GM23338 (cell line): ENCODE measurements around the gene GNA12. TPM values are rescaled to one million over a fixed set of nuclear protein-coding genes. Genes with fewer than 3 reads are reported as not detected.

Experiments
- ATAC-seq: fragments of 200-7000 bp; cut with Tn5 transposase; 3 replicates; pipeline ENCODE4 v1.9.1; 2020
- DNase-seq: peaks from one replicate; pipeline ENCODE4 v3.0.0-alpha.2; 2015; ENCODE audit warnings: low spot score
- H2AFZ ChIP-seq: fragments of 200-600 bp; sonication (generic); 2 replicates; pipeline ENCODE4 v1.8.0; 2016; ENCODE audit warnings: antibody characterized with exemption, mild to moderate bottlenecking, moderate library complexity
- H3F3A ChIP-seq: fragments of 200-600 bp; sonication (generic); replicated peaks from 2 replicates; pipeline ENCODE4 v1.8.0; 2017; ENCODE audit warnings: antibody characterized with exemption, mixed run types, low read depth
- H3K27ac ChIP-seq: fragments of 200-600 bp; sonication (generic); 2 replicates; pipeline ENCODE4 v1.6.1; 2016; ENCODE audit warnings: low read depth
- H3K27me3 ChIP-seq: fragments of 200-600 bp; sonication (generic); 2 replicates; pipeline ENCODE4 v1.8.0; 2016; ENCODE audit warnings: mild to moderate bottlenecking, mixed run types, moderate library complexity; ENCODE audit not compliant: insufficient read depth
- H3K36me3 ChIP-seq: fragments of 200-600 bp; sonication (generic); 2 replicates; pipeline ENCODE4 v1.8.0; 2016; ENCODE audit warnings: mild to moderate bottlenecking; ENCODE audit not compliant: insufficient read depth
- H3K4me1 ChIP-seq: fragments of 200-600 bp; sonication (generic); 2 replicates; pipeline ENCODE4 v1.8.0; 2016; ENCODE audit warnings: mild to moderate bottlenecking, moderate library complexity; ENCODE audit not compliant: insufficient read depth
- H3K4me2 ChIP-seq: fragments of 200-600 bp; sonication (generic); 2 replicates; pipeline ENCODE4 v1.7.1; 2017; ENCODE audit warnings: mixed run types
- H3K4me3 ChIP-seq: fragments of 200-600 bp; sonication (generic); 2 replicates; pipeline ENCODE4 v1.6.1; 2016; ENCODE audit warnings: mixed run types
- H3K79me2 ChIP-seq: fragments of 200-600 bp; sonication (generic); replicated peaks from 2 replicates; pipeline ENCODE4 v1.8.0; 2017; ENCODE audit warnings: mild to moderate bottlenecking; ENCODE audit not compliant: insufficient read depth
- H3K9me2 ChIP-seq: fragments of 200-600 bp; sonication (generic); 2 replicates; pipeline ENCODE4 v1.8.0; 2017; ENCODE audit not compliant: insufficient read depth
- H4K20me1 ChIP-seq: fragments of 200-600 bp; sonication (generic); replicated peaks from 2 replicates; pipeline ENCODE4 v1.8.0; 2017; ENCODE audit warnings: mild to moderate bottlenecking; ENCODE audit not compliant: insufficient read depth
- H3K27ac Mint-ChIP-seq: 2 replicates; pipeline ENCODE4 v1.8.0; 2020; ENCODE audit warnings: inconsistent platforms, mild to moderate bottlenecking, moderate library complexity, mixed read lengths
- H3K27me3 Mint-ChIP-seq: 3 replicates; pipeline ENCODE4 v1.8.0; 2022; ENCODE audit warnings: low read depth, mild to moderate bottlenecking, moderate library complexity, mixed read lengths, inconsistent platforms; ENCODE audit not compliant: insufficient read depth, poor library complexity
- H3K36me3 Mint-ChIP-seq: 3 replicates; pipeline ENCODE4 v1.8.0; 2021; ENCODE audit warnings: low read depth, mild to moderate bottlenecking, inconsistent platforms, moderate library complexity, mixed read lengths
- H3K4me1 Mint-ChIP-seq: 3 replicates; pipeline ENCODE4 v1.8.0; 2020; ENCODE audit warnings: mild to moderate bottlenecking, inconsistent platforms, mixed read lengths
- H3K4me3 Mint-ChIP-seq: 3 replicates; pipeline ENCODE4 v1.8.0; 2021; ENCODE audit warnings: moderate library complexity, mild to moderate bottlenecking, inconsistent platforms, mixed read lengths
- H3K9me3 Mint-ChIP-seq: 3 replicates; pipeline ENCODE4 v1.8.0; 2020; ENCODE audit warnings: moderate library complexity, mild to moderate bottlenecking, inconsistent platforms, mixed read lengths
- CREB1 ChIP-seq: fragments of 250-450 bp; sonication (Bioruptor Pico); IDR thresholded peaks from 2 replicates; pipeline ENCODE4 v1.5.0; 2020; ENCODE audit warnings: low read depth, mild to moderate bottlenecking, moderate library complexity
- CTCF ChIP-seq, 2 experiments: fragments of 200-600 bp in 1 of 2; sonication (generic) in 1 of 2; conservative IDR thresholded peaks; 2 replicates each; pipeline versions ENCODE4 v1.5.1 to v1.6.1; 2016 to 2017; ENCODE audit warnings: antibody characterized with exemption in 2 of 2, low read depth in 2 of 2, mild to moderate bottlenecking in 2 of 2, moderate library complexity in 1 of 2
- ETS1 ChIP-seq: IDR thresholded peaks from 2 replicates; pipeline ENCODE4 v1.6.1; 2016; ENCODE audit warnings: antibody characterized with exemption
- EZH2 ChIP-seq: fragments of 200-600 bp; sonication (generic); IDR thresholded peaks from one replicate; pipeline ENCODE4 v1.8.0; 2017; ENCODE audit warnings: antibody characterized with exemption, mild to moderate bottlenecking, low read depth; ENCODE audit not compliant: unreplicated experiment
- EZH2phosphoT487 ChIP-seq: fragments of 200-600 bp; sonication (generic); IDR thresholded peaks from one replicate; pipeline ENCODE4 v1.8.1; 2018; ENCODE audit warnings: antibody characterized with exemption; ENCODE audit not compliant: unreplicated experiment
- JUNB ChIP-seq: IDR thresholded peaks from one replicate; pipeline ENCODE4 v1.6.1; 2016; ENCODE audit warnings: antibody characterized with exemption; ENCODE audit not compliant: unreplicated experiment
- NANOG ChIP-seq: IDR thresholded peaks from 2 replicates; pipeline ENCODE4 v1.6.1; 2016; ENCODE audit warnings: antibody characterized with exemption, borderline replicate concordance
- POLR2AphosphoS5 ChIP-seq: IDR thresholded peaks from 2 replicates; pipeline ENCODE4 v1.6.1; 2016; ENCODE audit warnings: antibody characterized with exemption, low read depth
- REST ChIP-seq: IDR thresholded peaks from one replicate; pipeline ENCODE4 v1.6.1; 2018; ENCODE audit warnings: antibody characterized with exemption; ENCODE audit not compliant: unreplicated experiment
- STAT1 ChIP-seq: IDR thresholded peaks from one replicate; pipeline ENCODE4 v1.6.1; 2016; ENCODE audit warnings: antibody characterized with exemption; ENCODE audit not compliant: unreplicated experiment
- ZNF114 ChIP-seq: fragments of 250-450 bp; sonication (Bioruptor Pico); IDR thresholded peaks from 2 replicates; pipeline ENCODE4 v1.5.0; 2020; ENCODE audit warnings: mild to moderate bottlenecking, moderate library complexity
- ZNF331 ChIP-seq: fragments of 250-450 bp; sonication (Bioruptor Pico); IDR thresholded peaks from 2 replicates; pipeline ENCODE4 v1.5.0; 2020; ENCODE audit warnings: low read depth, mild to moderate bottlenecking, moderate library complexity
- ZNF462 ChIP-seq: fragments of 250-450 bp; sonication (Bioruptor Pico); IDR thresholded peaks from 2 replicates; pipeline ENCODE4 v1.5.0; 2020; ENCODE audit warnings: mild to moderate bottlenecking, moderate library complexity
- polyA plus RNA-seq: library from polyadenylated mRNA; unstranded; fragments of >200 nt; fragmentation: Nextera tagmentation; extraction: Ambion mirVana; gene quantifications from 2 replicates; pipeline ENCODE4 v1.2.1, GENCODE V29; 2016
- total RNA-seq: library from RNA; depleted of rRNA; stranded (reverse); fragments of >200 nt; shearing (Covaris generic); gene quantifications from 2 replicates; pipeline ENCODE4 v1.2.3, GENCODE V29; 2014

Gene GNA12
- total and polyA plus RNA-seq, 2 experiments from 2014 or later, result 24.0 to 87.7 TPM

- Histone ChIP-seq H3K9me2 (no peaks in the 10 kb centered on the region), H3K27ac (0 out of 2 replicates have a peak overlapping the region, but pooled peaks have one; percentile 4), H4K20me1 (peaks cover 3% of the 10 kb centered on the region; the same call in 1 of the 2 replicates), H3K4me2 (no peak overlapping the region), H3K79me2 (peaks cover 100% of the 10 kb centered on the region), H2AFZ (no peak overlapping the region), H3K27me3 (no peaks in the 10 kb centered on the region), H3F3A (0 out of 2 replicates have a peak, but pooled peaks cover 5% of the 10 kb centered on the region), H3K4me1 (peaks cover 64% of the 10 kb centered on the region), H3K4me3 (no peak overlapping the region), H3K36me3 (no peaks in the 10 kb centered on the region)
- Mint-ChIP-seq H3K27me3 (peaks cover 5% of the 10 kb centered on the region), H3K4me3 (no peak overlapping the region), H3K36me3 (peaks cover 18% of the 10 kb centered on the region; the same call in 2 of the 3 replicates), H3K9me3 (no peaks in the 10 kb centered on the region), H3K27ac (peak overlapping the region; percentile 54; the same call in 1 of the 2 replicates), H3K4me1 (peaks cover 77% of the 10 kb centered on the region)
- TF ChIP-seq POLR2AphosphoS5 (no peak), ZNF114 (no peak), STAT1 (no peak), EZH2phosphoT487 (no peak), NANOG (no peak), JUNB (no peak), ZNF462 (no peak), ZNF331 (CRISPR knock-in tag) (no peak), EZH2 (no peak), CTCF (conservative IDR thresholded peaks at IDR 0.05; ENCODE audit: low read depth in 2 of 2) (no peak), ETS1 (no peak), CREB1 (CRISPR knock-in tag) (no peak), REST (no peak)
- DNase-seq (no peak), ATAC-seq (no peak)
Observed at GRCh38 chr7:2807460-2807844, 36.7 kb downstream of the GNA12 start.
